Measurements from ENCODE around the gene LIPC.

The LIPC gene

DNA sequence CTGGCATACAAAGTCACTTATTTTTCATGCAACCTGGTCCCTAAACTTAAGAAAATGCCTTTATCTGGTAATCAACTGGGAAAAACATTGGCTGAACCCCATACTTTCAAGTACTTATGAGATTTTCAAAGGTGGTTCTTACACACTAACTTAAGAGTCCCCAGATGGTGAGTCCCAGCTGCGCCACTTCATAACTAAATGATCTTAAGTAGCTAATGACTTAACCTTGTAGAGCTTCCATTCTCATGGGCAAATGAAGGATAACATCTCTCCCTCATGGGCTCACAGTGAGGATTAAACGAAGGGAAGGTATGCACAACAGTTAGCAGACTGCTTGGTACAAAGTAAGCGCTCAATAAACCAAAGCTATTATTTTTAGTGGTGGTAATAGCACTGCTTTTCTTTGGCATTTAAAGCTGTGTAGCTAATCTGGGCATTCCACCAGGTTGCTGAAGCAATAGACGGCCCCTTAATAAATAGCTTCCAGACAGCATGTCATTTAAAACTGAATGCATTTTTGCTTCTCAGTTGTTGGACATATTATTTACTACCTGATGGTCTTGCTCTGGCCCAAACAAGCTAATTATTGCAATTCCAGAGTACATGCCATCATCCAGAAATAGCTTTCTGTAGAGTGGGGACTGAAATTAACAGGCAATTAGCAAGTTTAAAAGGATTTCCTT lies 55.4 kb downstream of the LIPC start:
- ChIA-PET POLR2A (no interaction called here), CTCF (no interaction called here)
- TF ChIP-seq ZNF768 (tag by site-specific recombination; IDR thresholded peaks at IDR 0.05) (no peak), ZNF610 (tag by site-specific recombination; IDR thresholded peaks at IDR 0.05; ENCODE audit: borderline replicate concordance) (no peak), ZNF202 (tag by site-specific recombination; IDR thresholded peaks at IDR 0.05; ENCODE audit: borderline replicate concordance) (no peak), ZNF549 (tag by site-specific recombination; IDR thresholded peaks at IDR 0.05) (no peak), ZNF843 (tag by site-specific recombination; IDR thresholded peaks at IDR 0.05) (no peak), ZNF560 (tag by site-specific recombination; IDR thresholded peaks at IDR 0.05; ENCODE audit: borderline replicate concordance) (no peak), ZNF837 (tag by site-specific recombination; IDR thresholded peaks at IDR 0.05) (no peak), ZNF221 (tag by site-specific recombination; IDR thresholded peaks at IDR 0.05; ENCODE audit: borderline replicate concordance) (no peak), FEZF1 (tag by site-specific recombination; IDR thresholded peaks at IDR 0.05) (no peak), ZSCAN16 (tag by site-specific recombination; IDR thresholded peaks at IDR 0.05) (no peak), KLF16 (tag by site-specific recombination; IDR thresholded peaks at IDR 0.05) (no peak), ZNF529 (tag by site-specific recombination; IDR thresholded peaks at IDR 0.05; ENCODE audit: insufficient replicate concordance) (no peak), MYNN (tag by site-specific recombination; IDR thresholded peaks at IDR 0.05; ENCODE audit: borderline replicate concordance) (no peak), GFI1B (tag by site-specific recombination; IDR thresholded peaks at IDR 0.05) (no peak), PRDM1 (tag by site-specific recombination; IDR thresholded peaks at IDR 0.05) (no peak), KLF9 (tag by site-specific recombination; IDR thresholded peaks at IDR 0.05; ENCODE audit: low read depth) (no peak)
- TF ChIP-seq, protein P1, sequence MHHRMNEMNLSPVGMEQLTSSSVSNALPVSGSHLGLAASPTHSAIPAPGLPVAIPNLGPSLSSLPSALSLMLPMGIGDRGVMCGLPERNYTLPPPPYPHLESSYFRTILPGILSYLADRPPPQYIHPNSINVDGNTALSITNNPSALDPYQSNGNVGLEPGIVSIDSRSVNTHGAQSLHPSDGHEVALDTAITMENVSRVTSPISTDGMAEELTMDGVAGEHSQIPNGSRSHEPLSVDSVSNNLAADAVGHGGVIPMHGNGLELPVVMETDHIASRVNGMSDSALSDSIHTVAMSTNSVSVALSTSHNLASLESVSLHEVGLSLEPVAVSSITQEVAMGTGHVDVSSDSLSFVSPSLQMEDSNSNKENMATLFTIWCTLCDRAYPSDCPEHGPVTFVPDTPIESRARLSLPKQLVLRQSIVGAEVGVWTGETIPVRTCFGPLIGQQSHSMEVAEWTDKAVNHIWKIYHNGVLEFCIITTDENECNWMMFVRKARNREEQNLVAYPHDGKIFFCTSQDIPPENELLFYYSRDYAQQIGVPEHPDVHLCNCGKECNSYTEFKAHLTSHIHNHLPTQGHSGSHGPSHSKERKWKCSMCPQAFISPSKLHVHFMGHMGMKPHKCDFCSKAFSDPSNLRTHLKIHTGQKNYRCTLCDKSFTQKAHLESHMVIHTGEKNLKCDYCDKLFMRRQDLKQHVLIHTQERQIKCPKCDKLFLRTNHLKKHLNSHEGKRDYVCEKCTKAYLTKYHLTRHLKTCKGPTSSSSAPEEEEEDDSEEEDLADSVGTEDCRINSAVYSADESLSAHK (tag by site-specific recombination; IDR thresholded peaks at IDR 0.05), result no peak
- TF ChIP-seq, protein P2, sequence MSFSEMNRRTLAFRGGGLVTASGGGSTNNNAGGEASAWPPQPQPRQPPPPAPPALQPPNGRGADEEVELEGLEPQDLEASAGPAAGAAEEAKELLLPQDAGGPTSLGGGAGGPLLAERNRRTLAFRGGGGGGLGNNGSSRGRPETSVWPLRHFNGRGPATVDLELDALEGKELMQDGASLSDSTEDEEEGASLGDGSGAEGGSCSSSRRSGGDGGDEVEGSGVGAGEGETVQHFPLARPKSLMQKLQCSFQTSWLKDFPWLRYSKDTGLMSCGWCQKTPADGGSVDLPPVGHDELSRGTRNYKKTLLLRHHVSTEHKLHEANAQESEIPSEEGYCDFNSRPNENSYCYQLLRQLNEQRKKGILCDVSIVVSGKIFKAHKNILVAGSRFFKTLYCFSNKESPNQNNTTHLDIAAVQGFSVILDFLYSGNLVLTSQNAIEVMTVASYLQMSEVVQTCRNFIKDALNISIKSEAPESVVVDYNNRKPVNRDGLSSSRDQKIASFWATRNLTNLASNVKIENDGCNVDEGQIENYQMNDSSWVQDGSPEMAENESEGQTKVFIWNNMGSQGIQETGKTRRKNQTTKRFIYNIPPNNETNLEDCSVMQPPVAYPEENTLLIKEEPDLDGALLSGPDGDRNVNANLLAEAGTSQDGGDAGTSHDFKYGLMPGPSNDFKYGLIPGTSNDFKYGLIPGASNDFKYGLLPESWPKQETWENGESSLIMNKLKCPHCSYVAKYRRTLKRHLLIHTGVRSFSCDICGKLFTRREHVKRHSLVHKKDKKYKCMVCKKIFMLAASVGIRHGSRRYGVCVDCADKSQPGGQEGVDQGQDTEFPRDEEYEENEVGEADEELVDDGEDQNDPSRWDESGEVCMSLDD (tag by site-specific recombination; IDR thresholded peaks at IDR 0.05), result no peak
- no peaks in the 10 kb centered on the region for H3K4me1 ChIP-seq (ENCODE audit: control insufficient read depth, insufficient read depth, low read length)
- no peak overlapping the region for H3K27ac ChIP-seq (ENCODE audit: extremely low read depth, low read depth, low read length)
- H3K9me3 ChIP-seq (ENCODE audit: control insufficient read depth, insufficient read depth, low read depth, low read length), result no peaks in the 10 kb centered on the region
- H3K4me3 ChIP-seq (ENCODE audit: low read depth, low read length), result no peak overlapping the region
- no peaks in the 10 kb centered on the region for H3K36me3 ChIP-seq (ENCODE audit: control insufficient read depth in 2 of 2, insufficient read depth in 1 of 2, low read length in 2 of 2)

- TF ChIP-seq ZNF114 (tag by site-specific recombination; IDR thresholded peaks at IDR 0.05) (no peak), ZNF677 (tag by site-specific recombination; IDR thresholded peaks at IDR 0.05) (no peak)
- Histone ChIP-seq H3K9me3 (ENCODE audit: control insufficient read depth, insufficient read depth, low read depth, low read length) (no peaks in the 10 kb centered on the region), H3K36me3 (ENCODE audit: control insufficient read depth in 2 of 2, insufficient read depth in 1 of 2, low read length in 2 of 2) (no peaks in the 10 kb centered on the region), H3K4me3 (ENCODE audit: low read depth, low read length) (no peak overlapping the region), H3K4me1 (ENCODE audit: control insufficient read depth, insufficient read depth, low read length) (no peaks in the 10 kb centered on the region), H3K27ac (ENCODE audit: extremely low read depth, low read depth, low read length) (no peak overlapping the region)
- ChIA-PET CTCF (interaction anchor here (0.6 kb wide), 1 partner anchor 265 kb away, joined by 3 read pairs; no protein-coding TSS in a partner anchor), POLR2A (no interaction called here)
Observed at GRCh38 chr15:58487724-58488120, 55.9 kb downstream of the LIPC start.

Data from HEK293 (cell line).